NB4 (cell line): ENCODE data around the gene KIAA1671.

Source experiments
- CTCF ChIP-seq: IDR thresholded peaks from one replicate; pipeline ENCODE4 v1.5.1; 2012; ENCODE audit warnings: low read depth, low read length
- MAX ChIP-seq: IDR thresholded peaks from 2 replicates; pipeline ENCODE4 v1.6.1; 2011; ENCODE audit warnings: low read depth, low read length
- POLR2A ChIP-seq: IDR thresholded peaks from 2 replicates; pipeline ENCODE4 v1.6.1; 2011; ENCODE audit warnings: mild to moderate bottlenecking; ENCODE audit not compliant: insufficient read length; ENCODE audit errors: extremely low read depth

DNA sequence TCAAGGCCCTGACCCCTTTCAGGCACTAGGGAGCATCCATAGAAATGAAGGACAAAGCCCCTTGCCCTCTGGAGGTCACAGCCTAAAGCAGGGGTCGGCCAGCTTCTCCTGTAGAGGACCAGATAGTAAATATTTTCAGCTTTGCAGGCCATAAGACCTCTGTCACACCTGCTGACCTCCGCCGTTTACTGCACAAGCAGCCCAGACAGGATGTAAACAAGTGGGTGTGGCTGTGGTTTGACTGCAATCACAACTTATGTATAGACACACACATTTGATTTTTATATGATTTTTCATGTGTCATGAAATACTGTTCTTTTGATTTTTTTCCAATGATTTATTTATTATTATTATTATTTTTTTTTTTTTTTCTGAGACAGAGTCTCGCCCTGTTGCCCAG lies 34.3 kb downstream of the KIAA1671 start:
- TF ChIP-seq CTCF (no peak), POLR2A (no peak), MAX (no peak)
